Measurements from ENCODE around the gene HHAT.
"Not testable (repeated sequence)": the region's sequence is repeated elsewhere in the genome, so short reads cannot be mapped to it uniquely, and the experiment has no call there.

Gene HHAT

GRCh38 chr1:210315529-210315928, 13.2 kb upstream of the HHAT start:
- DNase-seq, result no peak

DNA sequence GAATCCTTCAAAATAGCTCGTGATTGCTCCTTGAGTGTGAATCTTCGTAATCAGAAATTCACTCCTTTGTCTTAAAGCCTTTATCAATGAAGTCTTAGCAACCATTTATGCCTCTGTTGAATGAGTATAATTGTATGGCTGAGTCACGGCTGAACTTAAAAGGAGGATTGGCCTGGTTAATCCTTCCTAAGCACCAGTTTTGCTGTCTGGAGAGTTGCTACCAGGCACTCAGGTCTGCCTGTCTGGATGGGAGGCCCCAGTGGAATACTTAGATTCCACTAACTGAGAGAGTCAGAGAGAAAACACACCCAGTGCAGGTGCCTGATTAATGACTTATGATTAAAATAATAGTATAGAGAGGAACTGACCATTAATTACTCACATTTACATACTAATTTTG, 7.6 kb upstream of the HHAT start:
- no peak for DNase-seq

DNA sequence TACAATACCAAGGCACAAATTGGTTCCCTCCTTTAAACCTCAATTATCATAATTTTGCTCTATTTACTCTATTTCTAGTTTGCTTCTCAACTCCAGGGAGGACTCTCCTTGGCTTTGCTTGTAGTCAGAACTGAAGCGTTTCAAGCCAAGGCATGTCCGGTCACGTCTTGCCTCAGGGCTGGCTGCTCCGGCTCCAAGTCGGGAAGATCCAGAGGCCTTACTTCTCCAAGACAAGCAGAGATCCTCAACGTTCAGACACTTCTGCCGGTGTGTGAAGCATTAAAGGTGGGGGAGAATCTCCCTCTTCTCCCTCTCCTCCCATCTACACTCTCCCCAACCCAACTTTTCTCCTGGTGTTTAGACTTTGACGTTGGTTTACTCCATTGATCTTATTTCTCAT, 7.2 kb upstream of the HHAT start:
- no peak for DNase-seq

DNA sequence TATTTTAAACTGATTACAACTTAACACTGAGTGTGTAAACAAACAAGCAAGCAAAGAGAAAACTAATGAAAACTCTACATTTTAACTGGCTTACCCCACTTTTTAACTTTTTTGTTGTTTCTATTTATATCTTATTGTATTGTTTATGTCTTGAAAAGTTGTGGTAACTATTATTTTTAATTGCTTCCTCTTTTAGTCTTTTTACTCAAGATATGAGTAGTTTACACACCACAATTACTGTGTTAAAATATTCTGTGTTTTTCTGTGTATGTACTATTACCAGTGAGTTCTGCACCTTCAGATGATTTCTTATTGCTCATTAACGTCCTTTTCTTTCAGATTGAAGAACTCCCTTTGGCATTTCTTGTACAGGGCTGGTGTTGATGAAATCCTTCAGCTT, 4.7 kb upstream of the HHAT start:
- DNase-seq, result no peak

DNA sequence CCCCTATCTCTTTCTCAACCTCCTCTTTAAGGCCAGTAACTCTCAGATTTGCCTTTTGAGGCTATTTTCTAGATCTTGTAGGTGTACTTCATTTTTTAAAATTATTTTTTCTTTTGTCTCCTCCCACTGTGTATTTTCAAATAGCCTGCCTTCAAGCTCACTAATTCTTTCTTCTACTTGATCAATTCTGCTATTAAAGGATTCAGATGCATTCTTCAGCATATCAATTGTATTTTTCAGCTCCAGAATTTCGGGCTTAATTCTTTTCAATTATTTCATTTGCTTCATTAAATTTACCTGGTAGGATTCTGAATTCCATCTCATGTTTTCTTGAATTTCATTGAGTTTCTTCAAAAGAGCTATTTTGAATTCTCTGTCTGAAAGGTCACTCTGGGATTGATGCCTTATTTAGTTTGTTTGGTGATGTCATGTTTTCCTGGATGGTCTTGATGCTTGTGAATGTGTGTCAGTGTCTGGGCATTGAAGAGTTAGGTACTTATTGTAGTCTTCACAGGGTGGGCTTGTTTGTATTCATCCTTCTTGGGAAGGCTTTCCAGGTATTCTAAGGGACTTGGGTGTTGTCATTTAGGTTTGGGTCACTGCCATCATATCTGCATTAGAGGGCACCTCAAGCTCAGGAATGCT, 3.6 kb upstream of the HHAT start:
- no peak for DNase-seq

DNA sequence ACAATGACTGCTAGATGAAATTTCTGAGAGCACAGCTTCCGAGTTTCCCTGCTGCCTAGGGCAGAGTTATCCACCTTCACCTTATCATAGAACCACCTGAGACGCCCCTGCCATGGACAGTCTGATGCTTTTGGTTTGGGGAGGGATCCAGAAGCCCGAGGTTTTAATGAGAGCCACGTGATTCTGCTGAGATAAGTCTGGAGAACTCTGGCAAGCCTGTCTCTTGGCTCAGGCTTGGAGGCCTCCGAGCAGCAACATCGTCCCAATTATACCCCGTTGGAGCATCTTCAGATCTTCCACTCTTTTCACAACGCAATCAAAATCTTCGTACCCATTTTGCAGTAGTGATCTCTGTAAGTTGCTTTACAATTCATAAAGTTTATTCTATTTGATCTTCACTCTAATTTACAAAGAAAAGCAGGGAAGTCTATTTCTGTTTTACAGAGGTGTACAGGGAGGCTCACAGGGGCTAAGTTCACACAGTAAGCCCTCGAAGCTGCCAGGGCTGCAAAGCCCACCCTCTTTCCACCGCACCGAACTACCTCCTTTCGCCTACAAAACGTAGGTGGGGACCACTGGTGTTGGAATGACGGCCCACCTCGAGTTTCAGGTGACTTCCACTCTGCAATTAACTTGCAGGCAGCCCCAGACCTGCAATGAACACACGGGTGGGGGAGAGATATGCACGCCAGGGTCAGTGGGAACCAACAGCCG, 513 bp upstream of the HHAT start:
- peak; percentile 10 for DNase-seq

- DNase-seq, result peak; percentile 8
Observed at GRCh38 chr1:210330279-210330866, 1.7 kb downstream of the HHAT start.

DNA sequence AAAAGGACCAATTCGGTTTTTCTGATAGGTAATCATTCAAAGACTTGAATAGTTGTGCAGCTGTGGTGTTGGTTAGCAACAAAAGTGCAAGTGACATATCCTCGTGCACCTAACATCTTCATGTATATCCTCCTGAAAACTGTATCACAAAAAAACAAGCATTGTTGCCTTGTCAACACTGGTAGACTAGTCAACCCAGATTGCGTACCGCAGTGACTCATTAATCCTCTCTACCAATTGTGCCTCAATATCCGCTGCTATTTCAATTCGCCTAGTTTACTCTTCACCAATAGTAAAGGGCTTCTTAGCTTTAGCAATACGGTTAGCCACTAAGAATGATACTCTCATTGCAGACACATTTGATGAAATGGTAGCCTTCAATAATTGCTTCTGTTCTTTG, 3.5 kb downstream of the HHAT start:
- DNase-seq, result no peak

GRCh38 chr1:210332719-210333398, 4.2 kb downstream of the HHAT start:
- DNase-seq, result no peak

GRCh38 chr1:210335001-210335400, 6.3 kb downstream of the HHAT start:
- DNase-seq, result no peak

DNA sequence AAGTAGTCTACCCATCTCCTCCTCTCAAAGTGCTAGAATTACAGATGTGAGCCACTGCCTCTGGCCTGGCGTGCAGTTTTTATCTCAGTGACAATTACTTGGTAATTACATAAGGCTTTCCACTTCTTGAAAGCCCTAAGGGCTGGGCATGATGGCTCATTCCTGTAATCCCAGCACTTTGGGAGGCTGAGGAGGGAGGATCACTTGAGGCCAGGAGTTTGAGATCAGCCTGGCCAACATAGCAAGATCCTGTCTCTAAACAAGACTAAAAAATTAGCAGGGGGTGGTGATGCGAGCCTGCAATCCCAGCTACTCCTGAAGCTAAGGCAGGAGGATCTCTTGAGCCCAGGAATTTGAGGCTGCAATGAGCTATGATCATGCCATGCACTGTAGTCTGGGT, 7.7 kb downstream of the HHAT start:
- DNase-seq, result no peak

GRCh38 chr1:210339500-210339899, 10.8 kb downstream of the HHAT start:
- DNase-seq, result no peak

DNA sequence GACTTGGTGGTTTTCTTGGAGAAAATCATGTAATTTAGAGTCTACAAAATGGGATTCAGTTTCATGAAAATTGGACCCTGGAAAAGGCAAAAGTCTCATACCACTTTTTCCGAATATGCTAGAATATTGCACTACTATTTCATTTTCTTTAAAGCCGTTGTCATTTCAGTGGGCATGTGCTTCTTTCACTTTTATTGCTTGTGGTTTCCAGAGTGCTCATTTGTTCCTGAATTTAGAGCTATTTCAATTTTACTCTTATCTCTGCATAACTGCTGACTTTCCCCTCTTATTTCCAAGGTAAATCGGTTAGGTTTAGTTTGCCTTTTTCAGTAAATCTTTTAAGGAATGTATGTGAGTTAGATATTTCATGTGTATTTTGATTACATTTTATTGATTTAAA, 11.6 kb downstream of the HHAT start:
- DNase-seq, result no peak

DNA sequence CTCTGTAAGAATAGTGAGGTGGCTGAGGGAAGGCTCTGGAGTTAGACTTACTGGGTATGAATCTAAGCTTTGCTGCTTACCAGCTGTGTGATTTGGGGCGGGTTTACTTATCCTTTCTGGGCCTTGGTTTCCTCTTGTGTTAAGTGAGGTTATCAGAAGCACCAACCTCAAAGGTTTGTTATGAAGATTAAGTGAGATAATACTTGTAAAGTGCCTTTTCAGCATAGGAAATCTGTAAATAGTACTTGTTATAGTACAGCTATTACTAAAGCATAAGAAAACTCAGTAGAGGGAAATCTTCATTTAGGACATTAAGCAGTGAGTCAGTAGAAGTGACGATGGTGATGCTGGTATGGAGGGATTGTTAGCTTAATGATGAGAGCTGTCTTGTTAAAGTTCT, 12.1 kb downstream of the HHAT start:
- DNase-seq, result no peak

GRCh38 chr1:210342986-210343780, 14.5 kb downstream of the HHAT start:
- DNase-seq, result no peak

GRCh38 chr1:210344706-210345105, 16.0 kb downstream of the HHAT start:
- no peak for DNase-seq

DNA sequence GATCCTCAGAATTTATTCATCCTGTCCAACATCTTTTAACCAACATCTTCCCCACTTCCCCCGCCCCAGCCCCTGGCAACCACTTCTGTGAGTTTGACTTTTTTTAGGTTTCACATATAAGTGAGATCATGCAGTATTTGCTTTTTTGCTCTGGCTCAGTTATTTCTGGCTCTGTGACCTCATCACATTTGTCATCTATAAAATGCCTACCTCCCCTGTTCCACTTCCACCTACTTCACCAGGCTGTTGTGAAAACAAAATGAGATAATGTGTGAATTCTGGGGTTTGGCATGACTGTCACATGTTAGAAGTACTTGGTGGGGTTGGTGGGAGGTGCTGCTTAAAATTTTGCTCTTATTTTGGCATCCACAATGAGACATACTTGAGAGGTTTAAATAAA, 18.4 kb downstream of the HHAT start:
- DNase-seq, result no peak

DNA sequence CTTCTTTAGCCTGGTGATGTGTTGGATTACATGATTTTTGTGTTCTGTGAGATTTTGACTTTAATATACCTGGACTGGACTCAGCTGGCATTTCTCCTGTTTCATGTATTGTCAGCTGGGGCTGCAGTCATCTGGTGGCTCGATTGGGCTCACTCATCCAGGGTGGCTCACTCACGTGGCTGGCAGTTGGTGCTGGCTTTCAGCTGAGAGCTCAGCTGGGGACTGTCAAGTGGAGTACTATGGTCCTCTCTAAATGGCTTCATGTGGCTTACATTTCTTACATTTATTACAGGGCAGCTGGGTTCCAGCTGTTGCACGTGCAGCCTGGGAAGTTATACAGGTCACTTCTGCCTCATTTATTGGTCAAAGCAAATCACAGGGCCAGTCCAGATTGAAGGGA, 22.8 kb downstream of the HHAT start:
- no peak for DNase-seq

GRCh38 chr1:210352575-210352974, 23.9 kb downstream of the HHAT start:
- DNase-seq, result no peak

DNA sequence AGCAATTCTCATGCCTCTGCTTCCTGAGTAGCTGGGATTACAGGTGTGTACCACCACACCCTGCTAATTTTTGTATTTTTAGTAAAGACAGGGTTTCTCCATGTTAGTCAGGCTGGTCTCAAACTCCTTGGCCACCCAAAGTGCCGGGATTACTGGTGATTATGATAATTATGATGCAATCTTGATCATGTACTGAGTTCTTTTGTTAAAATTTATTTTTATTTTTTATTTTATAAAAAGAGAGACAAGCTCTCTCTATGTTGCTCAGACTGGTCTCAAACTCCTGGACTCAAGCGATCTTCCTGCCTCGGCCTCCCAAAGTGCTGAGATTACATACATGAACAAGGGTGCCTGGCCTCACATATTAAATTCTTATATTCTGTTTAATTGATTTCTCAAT, 25.6 kb downstream of the HHAT start:
- DNase-seq, result not testable (repeated sequence)

DNA sequence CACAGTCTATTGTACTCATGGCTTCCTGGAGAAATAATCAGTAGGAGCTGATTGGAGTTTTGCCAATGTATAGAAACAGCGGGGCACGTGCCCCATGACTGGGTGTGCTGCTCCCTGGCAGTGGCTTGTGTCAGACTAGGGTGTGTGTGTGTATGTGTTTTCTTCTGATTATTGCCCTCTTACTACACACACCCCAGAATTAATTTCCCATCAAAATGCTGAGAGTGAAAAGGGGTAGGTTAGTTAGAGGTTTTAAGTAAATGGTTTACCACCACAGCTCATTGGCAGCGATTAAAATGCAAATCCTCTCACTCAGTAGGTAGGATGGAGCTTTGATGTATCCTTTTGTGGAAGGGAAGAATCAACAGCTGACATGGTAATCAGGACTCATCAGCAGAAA, 29.9 kb downstream of the HHAT start:
- no peak for DNase-seq

- DNase-seq, result no peak
Observed at GRCh38 chr1:210359255-210359654, 30.6 kb downstream of the HHAT start.

- DNase-seq, result no peak
Observed at GRCh38 chr1:210360852-210361477, 32.3 kb downstream of the HHAT start.

Data from NCI-H146 (cell line).